GM12878 (cell line): ENCODE measurements around the gene CRIM1. TPM values are rescaled to one million over a fixed set of nuclear protein-coding genes. Genes with fewer than 3 reads are reported as not detected.

ENCODE experiments used
- ATF7 ChIP-seq: fragments of 450-650 bp; IDR thresholded peaks from 2 replicates; pipeline ENCODE4 v1.6.1; 2016; ENCODE audit warnings: low read depth, mild to moderate bottlenecking
- BHLHE40 ChIP-seq, 2 experiments: fragments of 450-650 bp in 1 of 2; IDR thresholded peaks; 2 replicates each; pipeline ENCODE4 v1.6.1; 2011 to 2017; ENCODE audit warnings: low read depth in 2 of 2, borderline replicate concordance in 1 of 2, improper control_type of control experiment in 1 of 2, low read length in 1 of 2, mild to moderate bottlenecking in 1 of 2
- CBFB ChIP-seq: IDR thresholded peaks from 2 replicates; pipeline ENCODE4 v1.6.1; 2016; ENCODE audit warnings: antibody characterized with exemption, low read depth
- DPF2 ChIP-seq: fragments of 450-650 bp; IDR thresholded peaks from 2 replicates; pipeline ENCODE4 v1.6.1; 2017; ENCODE audit warnings: mild to moderate bottlenecking
- EP300 ChIP-seq, 2 experiments: fragments of 150-350 bp in 1 of 2; IDR thresholded peaks; 2 replicates each; pipeline ENCODE4 v1.6.1; 2011 to 2012; ENCODE audit warnings: low read depth in 2 of 2, low read length in 2 of 2, borderline replicate concordance in 1 of 2, improper control_type of control experiment in 1 of 2, inconsistent platforms in 1 of 2; ENCODE audit not compliant: control insufficient read depth in 1 of 2
- IKZF1 ChIP-seq: fragments of 450-650 bp; conservative IDR thresholded peaks from 2 replicates; pipeline ENCODE4 v1.6.1; 2017; ENCODE audit warnings: antibody characterized with exemption, mild to moderate bottlenecking
- LARP7 ChIP-seq: fragments of 450-650 bp; IDR thresholded peaks from 2 replicates; pipeline ENCODE4 v1.6.1; 2017; ENCODE audit warnings: mild to moderate bottlenecking
- MTA2 ChIP-seq: fragments of 450-650 bp; IDR thresholded peaks from 2 replicates; pipeline ENCODE4 v1.6.1; 2016; ENCODE audit warnings: low read depth, mild to moderate bottlenecking, moderate library complexity
- NFIC ChIP-seq: IDR thresholded peaks from 2 replicates; pipeline ENCODE4 v1.6.1; 2012; ENCODE audit warnings: low read depth, mild to moderate bottlenecking, inconsistent platforms, low read length, moderate library complexity
- RUNX3 ChIP-seq: IDR thresholded peaks from 2 replicates; pipeline ENCODE4 v1.6.1; 2012; ENCODE audit warnings: low read length, inconsistent platforms
- SMAD1 ChIP-seq: fragments of 450-650 bp; IDR thresholded peaks from 2 replicates; pipeline ENCODE4 v1.6.1; 2018; ENCODE audit warnings: mild to moderate bottlenecking, low read depth; ENCODE audit not compliant: partially characterized antibody
- TCF12 ChIP-seq: IDR thresholded peaks from 2 replicates; pipeline ENCODE4 v1.6.1; 2011; ENCODE audit warnings: low read depth, mild to moderate bottlenecking, low read length
- polyA plus RNA-seq, 11 experiments: library from polyadenylated mRNA; depleted of rRNA in 4 of 11; unstranded in 6 of 11; stranded (reverse) in 5 of 11; fragments of >200 nt; fragmentation: Nextera tagmentation in 4 of 11; fragmentation: Illumina TruSeq in 1 of 11; extraction: Ambion mirVana in 4 of 11; extraction: Trizol in 1 of 11; gene quantifications; 1 replicate in 1 of 11; 2 replicates in 10 of 11; pipeline versions ENCODE4 v1.2.1 to v1.2.3, GENCODE V29; 2011 to 2016; ENCODE audit warnings: inconsistent platforms in 2 of 11, missing spikeins in 2 of 11, low read depth in 1 of 11
- total RNA-seq, 4 experiments: library from RNA; depleted of rRNA in 3 of 4; stranded (reverse); fragments of >200 nt in 3 of 4; fragmentation: Illumina TruSeq in 1 of 4; extraction: Trizol in 1 of 4; gene quantifications; 2 replicates each; pipeline versions ENCODE4 v1.2.1 to v1.2.3, GENCODE V29; 2013 to 2021
- TF ChIP-seq, protein P1 (sequence below): IDR thresholded peaks from 2 replicates; pipeline ENCODE4 v1.6.1; 2012; ENCODE audit warnings: mild to moderate bottlenecking, low read depth, low read length
- TF ChIP-seq, protein P2 (sequence below): fragments of 450-650 bp; IDR thresholded peaks from 2 replicates; pipeline ENCODE4 v1.6.1; 2016; ENCODE audit warnings: mild to moderate bottlenecking

CRIM1 gene
- total and polyA plus RNA-seq, 10 of the 15 experiments (the other 5 are each of a cell fraction or from before 2014, with no cell fraction given), result 0.42 to 7.4 (median 3.1) TPM

DNA sequence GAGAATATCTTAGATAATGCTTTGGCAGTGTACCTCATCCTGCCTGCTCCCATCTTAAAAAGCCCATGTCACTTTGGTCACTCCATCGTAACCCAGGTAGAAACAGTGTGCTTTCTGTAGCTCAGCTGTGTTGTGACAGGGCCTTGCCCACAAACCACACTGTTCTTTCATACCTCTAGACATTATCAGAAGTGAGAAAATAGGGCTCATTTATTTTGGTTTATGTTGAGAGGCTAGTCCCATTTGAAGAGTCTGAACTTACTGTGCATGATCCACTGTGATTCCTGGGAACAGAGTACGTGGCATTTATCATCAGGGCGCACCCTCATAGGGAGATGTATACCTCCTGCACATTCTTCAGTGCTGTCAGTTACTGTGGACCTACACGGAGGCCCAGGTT, 172.7 kb downstream of the CRIM1 start (continued):
- TF ChIP-seq, protein P1, sequence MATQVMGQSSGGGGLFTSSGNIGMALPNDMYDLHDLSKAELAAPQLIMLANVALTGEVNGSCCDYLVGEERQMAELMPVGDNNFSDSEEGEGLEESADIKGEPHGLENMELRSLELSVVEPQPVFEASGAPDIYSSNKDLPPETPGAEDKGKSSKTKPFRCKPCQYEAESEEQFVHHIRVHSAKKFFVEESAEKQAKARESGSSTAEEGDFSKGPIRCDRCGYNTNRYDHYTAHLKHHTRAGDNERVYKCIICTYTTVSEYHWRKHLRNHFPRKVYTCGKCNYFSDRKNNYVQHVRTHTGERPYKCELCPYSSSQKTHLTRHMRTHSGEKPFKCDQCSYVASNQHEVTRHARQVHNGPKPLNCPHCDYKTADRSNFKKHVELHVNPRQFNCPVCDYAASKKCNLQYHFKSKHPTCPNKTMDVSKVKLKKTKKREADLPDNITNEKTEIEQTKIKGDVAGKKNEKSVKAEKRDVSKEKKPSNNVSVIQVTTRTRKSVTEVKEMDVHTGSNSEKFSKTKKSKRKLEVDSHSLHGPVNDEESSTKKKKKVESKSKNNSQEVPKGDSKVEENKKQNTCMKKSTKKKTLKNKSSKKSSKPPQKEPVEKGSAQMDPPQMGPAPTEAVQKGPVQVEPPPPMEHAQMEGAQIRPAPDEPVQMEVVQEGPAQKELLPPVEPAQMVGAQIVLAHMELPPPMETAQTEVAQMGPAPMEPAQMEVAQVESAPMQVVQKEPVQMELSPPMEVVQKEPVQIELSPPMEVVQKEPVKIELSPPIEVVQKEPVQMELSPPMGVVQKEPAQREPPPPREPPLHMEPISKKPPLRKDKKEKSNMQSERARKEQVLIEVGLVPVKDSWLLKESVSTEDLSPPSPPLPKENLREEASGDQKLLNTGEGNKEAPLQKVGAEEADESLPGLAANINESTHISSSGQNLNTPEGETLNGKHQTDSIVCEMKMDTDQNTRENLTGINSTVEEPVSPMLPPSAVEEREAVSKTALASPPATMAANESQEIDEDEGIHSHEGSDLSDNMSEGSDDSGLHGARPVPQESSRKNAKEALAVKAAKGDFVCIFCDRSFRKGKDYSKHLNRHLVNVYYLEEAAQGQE, result no peak
- TF ChIP-seq EP300 (IDR thresholded peaks at IDR 0.05; ENCODE audit: borderline replicate concordance in 1 of 2, control insufficient read depth in 1 of 2, low read depth in 2 of 2, low read length in 2 of 2), result 0 out of 4 replicates have a peak, but pooled peaks of 1 of the 2 experiments have one; percentile 32
- TF ChIP-seq TCF12, result no peak
- no peak for TF ChIP-seq SMAD1
- TF ChIP-seq NFIC, result no peak
- TF ChIP-seq MTA2, result peak; percentile 68
- TF ChIP-seq, protein P2, sequence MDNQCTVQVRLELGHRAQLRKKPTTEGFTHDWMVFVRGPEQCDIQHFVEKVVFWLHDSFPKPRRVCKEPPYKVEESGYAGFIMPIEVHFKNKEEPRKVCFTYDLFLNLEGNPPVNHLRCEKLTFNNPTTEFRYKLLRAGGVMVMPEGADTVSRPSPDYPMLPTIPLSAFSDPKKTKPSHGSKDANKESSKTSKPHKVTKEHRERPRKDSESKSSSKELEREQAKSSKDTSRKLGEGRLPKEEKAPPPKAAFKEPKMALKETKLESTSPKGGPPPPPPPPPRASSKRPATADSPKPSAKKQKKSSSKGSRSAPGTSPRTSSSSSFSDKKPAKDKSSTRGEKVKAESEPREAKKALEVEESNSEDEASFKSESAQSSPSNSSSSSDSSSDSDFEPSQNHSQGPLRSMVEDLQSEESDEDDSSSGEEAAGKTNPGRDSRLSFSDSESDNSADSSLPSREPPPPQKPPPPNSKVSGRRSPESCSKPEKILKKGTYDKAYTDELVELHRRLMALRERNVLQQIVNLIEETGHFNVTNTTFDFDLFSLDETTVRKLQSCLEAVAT, result 0 out of 2 replicates have a peak, but pooled peaks have one; percentile 29
- peak; percentile 95 for TF ChIP-seq RUNX3
- 0 out of 2 replicates have a peak, but pooled peaks have one; percentile 21 for TF ChIP-seq IKZF1
- peak; percentile 15; the same call in 1 of the 2 replicates for TF ChIP-seq ATF7
- TF ChIP-seq LARP7, result no peak
- TF ChIP-seq CBFB, result peak; percentile 75
- TF ChIP-seq BHLHE40 (IDR thresholded peaks at IDR 0.05; ENCODE audit: borderline replicate concordance in 1 of 2, low read depth in 2 of 2, low read length in 1 of 2), result peak in 1 of 2 experiments; percentile 29; a peak in 1 of 4 replicates
- TF ChIP-seq DPF2, result peak; percentile 45; the same call in 1 of the 2 replicates
